ENCODE data around the gene SLFN14. TPM values are rescaled to one million over a fixed set of nuclear protein-coding genes. Genes with fewer than 3 reads are reported as not detected.

Gene SLFN14
- total and polyA plus RNA-seq, 2 experiments from 2014 or later, result 0.10 TPM; not detected in 1

DNA sequence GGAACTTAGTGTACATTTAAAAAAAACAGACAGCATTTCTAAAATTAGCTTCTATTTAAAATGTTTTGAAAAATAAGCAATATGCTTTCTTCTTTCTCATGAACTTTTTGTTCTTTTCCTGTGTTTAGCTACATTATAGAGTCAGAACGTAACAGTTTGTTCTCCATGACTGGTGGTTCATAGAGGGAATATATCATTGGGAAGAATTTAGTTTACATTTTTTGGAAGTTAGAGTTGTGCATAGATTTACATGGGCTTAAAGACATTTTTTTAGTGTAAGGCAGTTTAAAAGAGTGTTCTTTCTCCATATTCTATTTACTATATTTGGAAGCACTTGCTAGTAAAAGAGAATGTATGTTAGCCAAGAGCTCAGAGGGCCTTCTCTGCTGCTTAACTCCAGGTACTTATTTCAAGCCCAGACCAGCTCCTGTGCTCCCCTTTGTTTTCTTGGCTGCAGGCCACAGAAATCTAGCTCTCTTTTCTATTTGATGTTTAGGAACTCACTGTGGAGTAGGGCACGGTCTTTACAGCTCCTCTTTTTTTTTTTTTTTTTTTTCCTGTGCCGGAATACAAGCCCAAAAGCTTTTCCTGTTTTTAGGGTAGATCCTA, 46.7 kb upstream of the SLFN14 start (continued):
- no peak for TF ChIP-seq NANOG (IDR thresholded peaks at IDR 0.05; ENCODE audit: borderline replicate concordance)
- no peak for TF ChIP-seq EZH2 (IDR thresholded peaks at IDR 0.05; ENCODE audit: low read depth, unreplicated experiment)
- no peak for TF ChIP-seq JUNB (IDR thresholded peaks at IDR 0.05; ENCODE audit: unreplicated experiment)
- TF ChIP-seq, protein P1, sequence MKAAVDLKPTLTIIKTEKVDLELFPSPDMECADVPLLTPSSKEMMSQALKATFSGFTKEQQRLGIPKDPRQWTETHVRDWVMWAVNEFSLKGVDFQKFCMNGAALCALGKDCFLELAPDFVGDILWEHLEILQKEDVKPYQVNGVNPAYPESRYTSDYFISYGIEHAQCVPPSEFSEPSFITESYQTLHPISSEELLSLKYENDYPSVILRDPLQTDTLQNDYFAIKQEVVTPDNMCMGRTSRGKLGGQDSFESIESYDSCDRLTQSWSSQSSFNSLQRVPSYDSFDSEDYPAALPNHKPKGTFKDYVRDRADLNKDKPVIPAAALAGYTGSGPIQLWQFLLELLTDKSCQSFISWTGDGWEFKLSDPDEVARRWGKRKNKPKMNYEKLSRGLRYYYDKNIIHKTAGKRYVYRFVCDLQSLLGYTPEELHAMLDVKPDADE (IDR thresholded peaks at IDR 0.05), result no peak

GRCh38 chr17:35605678-35606077, 45.1 kb upstream of the SLFN14 start:
- H3F3A ChIP-seq (replicated peaks; ENCODE audit: low read depth), result no peaks in the 10 kb centered on the region
- ATAC-seq, result no peak
- no peaks in the 10 kb centered on the region for H3K9me2 ChIP-seq (ENCODE audit: insufficient read depth)
- H3K36me3 Mint-ChIP-seq (ENCODE audit: low read depth), result peaks cover 58% of the 10 kb centered on the region
- H3K79me2 ChIP-seq (replicated peaks; ENCODE audit: insufficient read depth), result 0 out of 2 replicates have a peak, but pooled peaks cover 5% of the 10 kb centered on the region
- H4K20me1 ChIP-seq (replicated peaks; ENCODE audit: insufficient read depth), result peaks cover 3% of the 10 kb centered on the region; the same call in 1 of the 2 replicates
- H3K27ac ChIP-seq (ENCODE audit: low read depth), result peak overlapping the region; percentile 32; the same call in 1 of the 2 replicates
- H3K4me1 ChIP-seq (ENCODE audit: insufficient read depth), result no peaks in the 10 kb centered on the region
- DNase-seq (ENCODE audit: low spot score), result no peak
- no peaks in the 10 kb centered on the region for H3K9me3 Mint-ChIP-seq
- no peaks in the 10 kb centered on the region for H3K4me1 Mint-ChIP-seq
- H3K4me2 ChIP-seq, result no peak overlapping the region
- no peak overlapping the region for H3K4me3 ChIP-seq
- H3K36me3 ChIP-seq (ENCODE audit: insufficient read depth), result peaks cover 29% of the 10 kb centered on the region
- peaks cover 6% of the 10 kb centered on the region for H3K27me3 Mint-ChIP-seq (ENCODE audit: insufficient read depth, low read depth, poor library complexity)
- no peak overlapping the region for H3K27ac Mint-ChIP-seq
- no peak overlapping the region for H3K4me3 Mint-ChIP-seq
- H3K27me3 ChIP-seq (ENCODE audit: insufficient read depth), result no peaks in the 10 kb centered on the region
- no peak overlapping the region for H2AFZ ChIP-seq
- TF ChIP-seq, protein P2, sequence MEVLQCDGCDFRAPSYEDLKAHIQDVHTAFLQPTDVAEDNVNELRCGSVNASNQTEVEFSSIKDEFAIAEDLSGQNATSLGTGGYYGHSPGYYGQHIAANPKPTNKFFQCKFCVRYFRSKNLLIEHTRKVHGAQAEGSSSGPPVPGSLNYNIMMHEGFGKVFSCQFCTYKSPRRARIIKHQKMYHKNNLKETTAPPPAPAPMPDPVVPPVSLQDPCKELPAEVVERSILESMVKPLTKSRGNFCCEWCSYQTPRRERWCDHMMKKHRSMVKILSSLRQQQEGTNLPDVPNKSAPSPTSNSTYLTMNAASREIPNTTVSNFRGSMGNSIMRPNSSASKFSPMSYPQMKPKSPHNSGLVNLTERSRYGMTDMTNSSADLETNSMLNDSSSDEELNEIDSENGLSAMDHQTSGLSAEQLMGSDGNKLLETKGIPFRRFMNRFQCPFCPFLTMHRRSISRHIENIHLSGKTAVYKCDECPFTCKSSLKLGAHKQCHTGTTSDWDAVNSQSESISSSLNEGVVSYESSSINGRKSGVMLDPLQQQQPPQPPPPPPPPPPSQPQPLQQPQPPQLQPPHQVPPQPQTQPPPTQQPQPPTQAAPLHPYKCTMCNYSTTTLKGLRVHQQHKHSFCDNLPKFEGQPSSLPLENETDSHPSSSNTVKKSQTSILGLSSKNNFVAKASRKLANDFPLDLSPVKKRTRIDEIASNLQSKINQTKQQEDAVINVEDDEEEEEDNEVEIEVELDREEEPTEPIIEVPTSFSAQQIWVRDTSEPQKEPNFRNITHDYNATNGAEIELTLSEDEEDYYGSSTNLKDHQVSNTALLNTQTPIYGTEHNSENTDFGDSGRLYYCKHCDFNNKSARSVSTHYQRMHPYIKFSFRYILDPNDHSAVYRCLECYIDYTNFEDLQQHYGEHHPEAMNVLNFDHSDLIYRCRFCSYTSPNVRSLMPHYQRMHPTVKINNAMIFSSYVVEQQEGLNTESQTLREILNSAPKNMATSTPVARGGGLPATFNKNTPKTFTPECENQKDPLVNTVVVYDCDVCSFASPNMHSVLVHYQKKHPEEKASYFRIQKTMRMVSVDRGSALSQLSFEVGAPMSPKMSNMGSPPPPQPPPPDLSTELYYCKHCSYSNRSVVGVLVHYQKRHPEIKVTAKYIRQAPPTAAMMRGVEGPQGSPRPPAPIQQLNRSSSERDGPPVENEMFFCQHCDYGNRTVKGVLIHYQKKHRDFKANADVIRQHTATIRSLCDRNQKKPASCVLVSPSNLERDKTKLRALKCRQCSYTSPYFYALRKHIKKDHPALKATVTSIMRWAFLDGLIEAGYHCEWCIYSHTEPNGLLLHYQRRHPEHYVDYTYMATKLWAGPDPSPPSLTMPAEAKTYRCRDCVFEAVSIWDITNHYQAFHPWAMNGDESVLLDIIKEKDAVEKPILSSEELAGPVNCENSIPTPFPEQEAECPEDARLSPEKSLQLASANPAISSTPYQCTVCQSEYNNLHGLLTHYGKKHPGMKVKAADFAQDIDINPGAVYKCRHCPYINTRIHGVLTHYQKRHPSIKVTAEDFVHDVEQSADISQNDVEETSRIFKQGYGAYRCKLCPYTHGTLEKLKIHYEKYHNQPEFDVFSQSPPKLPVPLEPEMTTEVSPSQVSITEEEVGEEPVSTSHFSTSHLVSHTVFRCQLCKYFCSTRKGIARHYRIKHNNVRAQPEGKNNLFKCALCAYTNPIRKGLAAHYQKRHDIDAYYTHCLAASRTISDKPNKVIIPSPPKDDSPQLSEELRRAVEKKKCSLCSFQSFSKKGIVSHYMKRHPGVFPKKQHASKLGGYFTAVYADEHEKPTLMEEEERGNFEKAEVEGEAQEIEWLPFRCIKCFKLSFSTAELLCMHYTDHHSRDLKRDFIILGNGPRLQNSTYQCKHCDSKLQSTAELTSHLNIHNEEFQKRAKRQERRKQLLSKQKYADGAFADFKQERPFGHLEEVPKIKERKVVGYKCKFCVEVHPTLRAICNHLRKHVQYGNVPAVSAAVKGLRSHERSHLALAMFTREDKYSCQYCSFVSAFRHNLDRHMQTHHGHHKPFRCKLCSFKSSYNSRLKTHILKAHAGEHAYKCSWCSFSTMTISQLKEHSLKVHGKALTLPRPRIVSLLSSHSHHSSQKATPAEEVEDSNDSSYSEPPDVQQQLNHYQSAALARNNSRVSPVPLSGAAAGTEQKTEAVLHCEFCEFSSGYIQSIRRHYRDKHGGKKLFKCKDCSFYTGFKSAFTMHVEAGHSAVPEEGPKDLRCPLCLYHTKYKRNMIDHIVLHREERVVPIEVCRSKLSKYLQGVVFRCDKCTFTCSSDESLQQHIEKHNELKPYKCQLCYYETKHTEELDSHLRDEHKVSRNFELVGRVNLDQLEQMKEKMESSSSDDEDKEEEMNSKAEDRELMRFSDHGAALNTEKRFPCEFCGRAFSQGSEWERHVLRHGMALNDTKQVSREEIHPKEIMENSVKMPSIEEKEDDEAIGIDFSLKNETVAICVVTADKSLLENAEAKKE (CRISPR knock-in tag; IDR thresholded peaks at IDR 0.05), result no peak
- TF ChIP-seq ZNF331 (CRISPR knock-in tag; IDR thresholded peaks at IDR 0.05; ENCODE audit: low read depth) (no peak), POLR2AphosphoS5 (IDR thresholded peaks at IDR 0.05; ENCODE audit: low read depth) (no peak), EZH2phosphoT487 (IDR thresholded peaks at IDR 0.05; ENCODE audit: unreplicated experiment) (no peak), EZH2 (IDR thresholded peaks at IDR 0.05; ENCODE audit: low read depth, unreplicated experiment) (no peak), CTCF (conservative IDR thresholded peaks at IDR 0.05; ENCODE audit: low read depth in 2 of 2) (no peak), STAT1 (IDR thresholded peaks at IDR 0.05; ENCODE audit: unreplicated experiment) (no peak), NANOG (IDR thresholded peaks at IDR 0.05; ENCODE audit: borderline replicate concordance) (no peak)
- TF ChIP-seq, protein P3, sequence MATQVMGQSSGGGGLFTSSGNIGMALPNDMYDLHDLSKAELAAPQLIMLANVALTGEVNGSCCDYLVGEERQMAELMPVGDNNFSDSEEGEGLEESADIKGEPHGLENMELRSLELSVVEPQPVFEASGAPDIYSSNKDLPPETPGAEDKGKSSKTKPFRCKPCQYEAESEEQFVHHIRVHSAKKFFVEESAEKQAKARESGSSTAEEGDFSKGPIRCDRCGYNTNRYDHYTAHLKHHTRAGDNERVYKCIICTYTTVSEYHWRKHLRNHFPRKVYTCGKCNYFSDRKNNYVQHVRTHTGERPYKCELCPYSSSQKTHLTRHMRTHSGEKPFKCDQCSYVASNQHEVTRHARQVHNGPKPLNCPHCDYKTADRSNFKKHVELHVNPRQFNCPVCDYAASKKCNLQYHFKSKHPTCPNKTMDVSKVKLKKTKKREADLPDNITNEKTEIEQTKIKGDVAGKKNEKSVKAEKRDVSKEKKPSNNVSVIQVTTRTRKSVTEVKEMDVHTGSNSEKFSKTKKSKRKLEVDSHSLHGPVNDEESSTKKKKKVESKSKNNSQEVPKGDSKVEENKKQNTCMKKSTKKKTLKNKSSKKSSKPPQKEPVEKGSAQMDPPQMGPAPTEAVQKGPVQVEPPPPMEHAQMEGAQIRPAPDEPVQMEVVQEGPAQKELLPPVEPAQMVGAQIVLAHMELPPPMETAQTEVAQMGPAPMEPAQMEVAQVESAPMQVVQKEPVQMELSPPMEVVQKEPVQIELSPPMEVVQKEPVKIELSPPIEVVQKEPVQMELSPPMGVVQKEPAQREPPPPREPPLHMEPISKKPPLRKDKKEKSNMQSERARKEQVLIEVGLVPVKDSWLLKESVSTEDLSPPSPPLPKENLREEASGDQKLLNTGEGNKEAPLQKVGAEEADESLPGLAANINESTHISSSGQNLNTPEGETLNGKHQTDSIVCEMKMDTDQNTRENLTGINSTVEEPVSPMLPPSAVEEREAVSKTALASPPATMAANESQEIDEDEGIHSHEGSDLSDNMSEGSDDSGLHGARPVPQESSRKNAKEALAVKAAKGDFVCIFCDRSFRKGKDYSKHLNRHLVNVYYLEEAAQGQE (IDR thresholded peaks at IDR 0.05; ENCODE audit: unreplicated experiment), result no peak
